HTR-8/SVneo (cell line): ENCODE data around the gene NEDD4.
"Not testable (repeated sequence)": the region's sequence is repeated elsewhere in the genome, so short reads cannot be mapped to it uniquely, and the experiment has no call there.

ENCODE experiments used
- DNase-seq: peaks from one replicate; pipeline ENCODE4 v3.0.0; 2011; ENCODE audit warnings: low spot score, mixed read lengths; ENCODE audit not compliant: insufficient read length
- FAIRE-seq: peaks from 2 replicates; lab custom pipeline; 2011; peaks lifted over from hg19 to GRCh38; lab: Jason Lieb, UNC

The NEDD4 gene

DNA sequence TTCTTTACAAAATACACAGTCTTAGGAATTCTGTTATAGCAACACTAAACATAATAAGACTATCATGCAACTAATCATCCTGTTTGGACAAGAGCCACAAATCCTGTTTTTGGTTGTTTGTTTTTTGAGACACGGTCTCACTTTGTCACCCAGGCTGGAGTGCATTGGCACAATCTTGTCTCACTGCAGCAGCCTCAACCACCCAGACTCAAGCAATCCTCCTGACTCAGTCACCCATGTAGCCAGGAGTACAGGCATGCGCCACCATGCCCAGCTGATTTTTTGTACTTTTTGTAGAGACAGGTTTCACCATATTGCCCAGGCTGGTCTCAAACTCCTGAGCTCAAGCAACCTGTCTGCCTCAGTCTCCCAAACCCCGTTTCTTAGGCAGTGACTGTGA lies 28.3 kb downstream of the NEDD4 start:
- DNase-seq (no peak), FAIRE-seq (no peak)

DNA sequence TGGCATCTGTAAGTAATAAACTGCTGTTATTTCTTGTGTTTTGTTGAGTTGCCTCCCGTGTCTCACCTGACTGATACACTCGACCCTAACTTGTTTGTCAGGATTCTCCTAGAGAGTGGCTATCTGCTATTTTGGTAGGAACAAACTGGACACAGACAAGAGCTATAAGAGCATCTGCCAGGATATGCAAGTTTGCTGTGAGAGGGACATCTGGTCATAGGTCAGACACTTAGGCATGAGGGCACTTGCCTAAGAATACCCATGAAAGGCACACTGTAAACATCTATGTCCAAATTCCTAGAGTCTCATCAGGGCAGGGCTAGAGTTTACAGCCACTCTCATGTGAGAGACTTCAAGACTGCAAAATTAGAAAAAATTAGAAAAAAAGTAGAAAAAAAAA lies 32.5 kb downstream of the NEDD4 start:
- DNase-seq (no peak), FAIRE-seq (no peak)

DNA sequence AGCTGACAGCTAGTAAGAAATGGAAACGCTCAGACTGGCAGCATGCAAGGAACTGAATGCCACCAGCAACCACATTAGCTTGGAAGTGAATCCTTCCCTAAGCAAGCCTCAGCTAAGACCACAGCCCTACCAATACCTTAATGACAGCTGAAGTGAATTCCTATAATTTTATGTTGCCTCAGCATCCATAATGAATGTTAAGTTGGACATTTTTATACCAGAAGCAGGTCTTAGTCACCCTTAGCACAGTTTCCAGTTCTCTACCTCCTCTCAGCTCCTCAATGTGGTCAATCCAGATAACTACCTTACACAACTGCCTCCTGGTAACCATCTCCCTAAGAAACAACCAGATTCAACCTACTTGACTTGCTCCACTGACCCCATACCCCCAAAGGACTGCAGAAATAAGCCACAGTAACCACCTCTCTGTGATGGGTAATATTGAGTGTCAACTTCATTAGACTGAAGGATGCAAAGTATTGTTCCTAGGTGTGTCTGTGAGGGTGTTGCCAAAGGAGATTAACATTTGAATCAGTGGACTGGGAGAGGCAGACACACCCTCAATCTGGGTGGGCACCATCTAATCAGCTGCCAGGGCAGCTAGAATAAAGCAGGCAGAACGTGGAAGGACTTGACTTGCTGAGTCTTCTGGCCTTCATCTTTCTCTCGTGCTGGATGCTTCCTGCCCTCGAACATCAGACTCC lies 33.5 kb downstream of the NEDD4 start:
- no peak for FAIRE-seq

GRCh38 chr15:55958349-55958748 lies 35.1 kb downstream of the NEDD4 start:
- DNase-seq: no peak
- FAIRE-seq: no peak

More for the DNA sequence above, 33.5 kb downstream of the NEDD4 start:
- no peak for DNase-seq

DNA sequence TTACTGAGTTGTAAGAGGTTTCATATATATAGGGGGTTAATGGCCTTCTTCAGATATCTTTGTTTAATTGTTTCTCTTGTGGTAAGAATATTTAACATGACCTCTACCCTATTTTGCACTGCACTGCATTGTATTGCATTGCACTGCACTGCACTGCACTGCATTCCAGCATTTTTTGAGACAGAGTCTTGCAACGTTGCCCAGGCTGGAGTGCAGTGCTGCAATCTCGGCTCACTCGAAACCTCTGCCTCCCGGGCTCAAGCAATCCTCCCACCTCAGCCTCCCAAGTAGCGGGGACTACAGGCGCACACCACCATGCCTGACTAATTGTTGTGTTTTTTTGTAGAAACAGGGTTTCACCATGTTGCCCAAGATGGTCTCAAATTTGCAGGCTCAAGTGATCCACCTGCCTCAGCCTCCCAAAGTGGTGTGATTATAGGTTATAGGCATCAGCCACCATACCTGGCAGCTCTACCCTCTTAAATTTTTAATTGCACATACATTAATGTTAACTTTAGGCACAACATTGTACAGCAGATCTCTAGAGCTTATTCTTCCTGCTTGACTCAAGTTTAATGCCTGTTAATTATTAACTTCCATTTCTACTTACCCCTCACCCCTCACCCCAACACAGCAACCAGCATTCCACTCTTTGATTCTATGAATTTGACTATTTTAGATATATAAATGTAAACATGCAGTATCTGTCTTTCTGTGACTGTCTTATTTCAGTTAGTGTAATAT lies 38.4 kb downstream of the NEDD4 start:
- no peak for DNase-seq
- FAIRE-seq: no peak

GRCh38 chr15:55952501-55953274 lies 40.7 kb downstream of the NEDD4 start:
- DNase-seq, FAIRE-seq: not testable (repeated sequence)

DNA sequence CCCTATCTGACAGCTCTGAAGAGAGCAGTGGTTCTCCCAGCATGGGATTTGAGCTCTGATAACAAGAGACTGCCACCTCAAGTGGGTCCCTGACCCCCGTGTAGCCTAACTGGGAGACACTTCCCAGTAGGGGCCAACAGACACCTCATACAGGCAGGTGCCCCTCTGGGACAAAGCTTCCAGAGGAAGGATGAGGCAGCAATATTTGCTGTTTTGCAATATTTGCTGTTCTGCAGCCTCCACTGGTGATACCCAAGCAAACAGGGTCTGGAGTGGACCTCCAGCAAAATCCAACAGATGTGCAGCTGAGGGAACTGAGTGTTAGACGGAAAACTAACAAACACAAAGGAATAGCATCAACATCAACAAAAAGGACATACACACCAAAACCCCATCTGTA lies 48.8 kb downstream of the NEDD4 start:
- not testable (repeated sequence) for FAIRE-seq, DNase-seq

DNA sequence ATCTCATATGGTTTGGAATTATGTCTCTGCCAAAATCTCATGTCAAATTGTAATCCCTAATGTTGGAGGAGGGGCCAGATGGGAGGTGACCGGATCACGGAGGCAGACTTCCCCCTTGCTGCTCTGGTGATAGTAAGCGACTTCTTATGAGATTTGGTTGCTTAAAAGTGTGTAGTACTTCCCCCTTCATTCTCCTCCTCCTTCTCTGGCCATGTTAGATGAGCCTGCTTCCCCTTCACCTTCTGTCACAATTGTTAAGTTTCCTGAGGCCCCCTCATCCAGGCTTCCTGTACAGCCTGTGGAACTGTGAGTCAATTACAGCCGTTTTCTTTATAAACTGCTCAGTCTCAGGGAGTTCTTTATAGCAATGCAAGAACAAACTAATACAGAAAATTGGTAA lies 51.1 kb downstream of the NEDD4 start:
- no peak for FAIRE-seq
- no peak for DNase-seq

DNA sequence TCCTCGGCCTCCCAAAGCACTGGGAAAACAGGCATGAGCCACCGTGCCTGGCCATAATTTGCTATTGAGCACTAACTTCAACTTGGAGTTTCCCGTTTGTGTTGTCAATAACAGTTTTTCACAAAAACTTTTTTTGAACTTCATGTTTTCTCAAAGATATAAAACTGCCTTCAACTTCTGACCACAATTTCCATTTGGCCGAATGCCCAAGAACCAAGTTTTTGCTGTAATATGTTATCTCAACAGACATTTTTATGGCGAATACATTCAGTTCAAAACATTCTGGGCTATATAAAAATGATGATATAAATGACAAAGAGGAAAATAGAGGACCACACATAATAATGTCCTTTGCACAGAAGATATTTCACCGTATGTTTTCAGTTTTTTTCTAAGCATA lies 56.4 kb downstream of the NEDD4 start:
- FAIRE-seq (no peak), DNase-seq (peak; percentile 3)

GRCh38 chr15:55928955-55929354 lies 64.5 kb downstream of the NEDD4 start:
- FAIRE-seq: no peak

GRCh38 chr15:55921744-55922143 lies 71.7 kb downstream of the NEDD4 start:
- FAIRE-seq (no peak), DNase-seq (no peak)

More at GRCh38 chr15:55928955-55929354, 64.5 kb downstream of the NEDD4 start:
- no peak for DNase-seq

GRCh38 chr15:55917881-55918296 lies 75.5 kb downstream of the NEDD4 start:
- no peak for FAIRE-seq
- peak; percentile 35 for DNase-seq

DNA sequence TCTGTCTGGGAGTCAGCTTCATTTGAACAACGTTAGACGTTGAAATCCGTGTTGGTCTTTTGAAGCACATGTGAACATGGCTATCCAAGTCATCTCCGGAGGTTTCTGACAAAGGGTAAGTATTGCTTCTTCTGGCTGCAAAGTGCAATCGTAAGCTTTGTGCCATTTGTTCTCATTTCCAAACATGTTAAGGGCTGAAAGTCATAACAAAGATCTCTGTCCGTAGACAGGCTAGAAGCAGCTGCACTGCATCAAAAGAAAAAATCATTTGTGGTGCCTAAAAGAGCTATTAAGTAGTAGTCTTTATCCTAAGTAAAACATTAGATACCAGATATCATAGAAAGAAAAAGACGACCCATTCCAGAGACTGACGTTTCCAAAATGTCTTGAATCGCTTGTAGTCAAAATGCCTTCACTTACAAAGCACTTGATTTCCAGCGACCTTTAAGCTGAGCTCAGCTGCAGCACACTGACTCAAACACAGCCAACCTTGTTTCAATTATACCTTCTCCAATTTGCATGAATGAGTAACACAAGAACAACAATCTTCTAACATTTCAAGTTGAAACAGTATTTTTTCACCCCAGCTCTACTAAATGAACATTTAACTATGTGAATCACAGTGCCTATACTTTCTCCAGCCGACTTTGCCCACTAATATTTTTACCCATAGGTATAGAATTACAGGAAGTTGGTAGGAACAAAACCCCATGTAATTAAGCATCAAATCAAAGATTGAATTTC lies 76.6 kb downstream of the NEDD4 start:
- peak; percentile 9 for FAIRE-seq
- DNase-seq: no peak

DNA sequence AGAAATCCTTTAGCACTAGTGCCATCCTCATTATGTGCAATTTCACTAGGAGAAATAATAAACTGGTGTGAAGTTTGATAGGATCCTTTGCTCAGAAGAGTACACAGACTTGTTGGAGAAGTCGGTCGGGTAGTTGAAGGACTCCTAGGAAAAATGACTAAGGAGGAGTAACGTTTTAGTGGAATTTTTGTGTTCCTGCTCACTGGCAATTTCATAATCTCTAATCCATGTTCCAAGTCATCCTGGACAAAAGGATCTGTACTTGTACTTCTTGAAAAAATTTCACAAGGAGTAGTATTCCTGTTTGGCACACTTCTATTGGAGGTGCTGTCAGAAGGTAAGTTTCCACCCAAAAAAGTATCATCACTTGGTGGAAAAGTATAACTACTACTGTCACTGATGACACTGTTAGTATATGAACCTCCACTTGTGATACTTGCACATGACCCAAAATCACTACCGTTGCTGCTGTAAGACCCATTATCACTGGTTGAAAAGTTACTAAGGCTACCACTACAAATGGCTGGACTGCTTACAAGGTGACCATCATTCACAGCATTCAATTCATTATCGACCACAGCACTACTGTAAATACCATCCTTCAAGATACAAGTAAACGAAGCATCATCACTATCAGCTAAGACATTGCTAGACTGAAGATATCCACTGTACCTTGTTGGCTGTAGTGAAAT lies 77.4 kb downstream of the NEDD4 start:
- FAIRE-seq (peak; percentile 77), DNase-seq (no peak)

GRCh38 chr15:55915221-55915620 lies 78.2 kb downstream of the NEDD4 start:
- DNase-seq (no peak), FAIRE-seq (no peak)

DNA sequence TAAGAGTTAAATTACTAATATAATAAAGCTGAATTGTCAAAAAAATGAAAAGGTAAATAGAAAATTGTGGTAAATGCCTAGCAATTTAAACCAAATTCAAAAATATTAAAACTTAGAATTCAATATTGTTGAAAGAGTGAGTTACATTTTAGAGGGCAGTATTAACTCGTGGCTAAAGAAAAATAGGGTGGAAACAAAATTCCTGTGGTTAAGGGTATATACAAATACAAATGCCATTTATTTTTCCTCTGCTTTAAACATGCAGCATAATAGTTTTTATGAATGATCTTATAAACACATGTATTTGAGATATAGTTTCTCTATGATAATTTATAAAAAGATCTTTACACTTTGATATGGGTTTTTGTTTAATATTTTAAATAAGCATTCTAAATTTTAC lies 79.0 kb downstream of the NEDD4 start:
- DNase-seq: no peak
- FAIRE-seq: no peak

- FAIRE-seq: no peak
Measured at GRCh38 chr15:55912982-55913381, 80.4 kb downstream of the NEDD4 start.

GRCh38 chr15:55909036-55909811 lies 84.2 kb downstream of the NEDD4 start:
- DNase-seq (no peak), FAIRE-seq (peak; percentile 74)

More at GRCh38 chr15:55912982-55913381, 80.4 kb downstream of the NEDD4 start:
- DNase-seq: no peak

DNA sequence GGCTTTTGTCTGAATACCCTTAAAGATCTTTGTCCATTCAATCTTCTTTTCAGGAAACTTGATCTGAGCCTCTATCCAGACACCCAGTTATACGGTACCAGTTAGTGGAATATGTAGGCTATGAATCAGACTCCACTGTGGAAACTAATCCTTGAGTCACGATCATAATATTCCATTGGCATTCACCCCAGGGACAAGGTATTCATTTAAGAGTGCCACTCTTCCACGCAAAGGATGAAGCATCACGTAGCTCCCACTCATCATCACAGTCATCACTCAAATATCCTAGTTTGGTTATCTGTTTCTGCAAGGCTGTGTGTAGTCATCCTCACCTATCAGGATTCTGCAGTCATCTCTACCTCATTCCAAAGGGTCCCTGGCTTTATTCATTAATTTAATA lies 85.6 kb downstream of the NEDD4 start:
- peak; percentile 76 for FAIRE-seq
- DNase-seq: peak; percentile 71
